HepG2 (cell line): Measurements from ENCODE around the gene MPHOSPH8. TPM values are rescaled to one million over a fixed set of nuclear protein-coding genes. Genes with fewer than 3 reads are reported as not detected.

Experiments
- ARNTL ChIP-seq: sonication (generic); formaldehyde crosslinking; IDR thresholded peaks from 2 replicates; pipeline ENCODE4 v1.4.0; 2020; ENCODE audit warnings: mild to moderate bottlenecking, missing genetic modification reagents
- BCLAF1 ChIP-seq: fragments of 450-650 bp; IDR thresholded peaks from 2 replicates; pipeline ENCODE4 v1.6.1; 2017; ENCODE audit warnings: mild to moderate bottlenecking
- BHLHE40 ChIP-seq: IDR thresholded peaks from 2 replicates; pipeline ENCODE4 v1.6.1; 2011; ENCODE audit warnings: low read length, improper control_type of control experiment
- DPF2 ChIP-seq: sonication (generic); formaldehyde crosslinking; IDR thresholded peaks from 2 replicates; pipeline ENCODE4 v1.4.0; 2020; ENCODE audit warnings: mild to moderate bottlenecking, low read depth, missing genetic modification reagents, borderline replicate concordance
- FOSL1 ChIP-seq: sonication (generic); formaldehyde crosslinking; IDR thresholded peaks from 2 replicates; pipeline ENCODE4 v1.9.0; 2021; ENCODE audit warnings: missing genetic modification reagents, borderline replicate concordance
- ISL2 ChIP-seq: sonication (generic); formaldehyde crosslinking; IDR thresholded peaks from 2 replicates; pipeline ENCODE4 v1.5.0; 2020; ENCODE audit warnings: missing genetic modification reagents
- JUNB ChIP-seq: sonication (generic); formaldehyde crosslinking; IDR thresholded peaks from 2 replicates; pipeline ENCODE4 v1.8.0; 2022; ENCODE audit warnings: missing genetic modification reagents, mild to moderate bottlenecking, borderline replicate concordance
- MZF1 ChIP-seq: sonication (generic); formaldehyde crosslinking; IDR thresholded peaks from 2 replicates; pipeline ENCODE4 v1.8.1; 2023; ENCODE audit warnings: mild to moderate bottlenecking, missing genetic modification reagents, borderline replicate concordance
- NCOA1 ChIP-seq: sonication (generic); formaldehyde crosslinking; IDR thresholded peaks from 2 replicates; pipeline ENCODE4 v1.9.0; 2021; ENCODE audit warnings: missing genetic modification reagents
- NR2C2 ChIP-seq: sonication (generic); formaldehyde crosslinking; IDR thresholded peaks from 2 replicates; pipeline ENCODE4 v1.4.0; 2020; ENCODE audit warnings: missing genetic modification reagents, mild to moderate bottlenecking, moderate library complexity, borderline replicate concordance
- NR2F6 ChIP-seq, 2 experiments: IDR thresholded peaks; 2 replicates each; pipeline ENCODE4 v1.6.1; 2016; ENCODE audit warnings: antibody characterized with exemption in 1 of 2, mild to moderate bottlenecking in 1 of 2
- SNAPC4 ChIP-seq: sonication (generic); formaldehyde crosslinking; IDR thresholded peaks from 2 replicates; pipeline ENCODE4 v1.4.0; 2020; ENCODE audit warnings: mild to moderate bottlenecking, missing genetic modification reagents
- ZBTB26 ChIP-seq: IDR thresholded peaks from 2 replicates; pipeline ENCODE4 v1.6.1; 2016; ENCODE audit warnings: missing compliant biosample characterization, missing genetic modification reagents, borderline replicate concordance
- ZNF224 ChIP-seq: sonication (generic); formaldehyde crosslinking; IDR thresholded peaks from 2 replicates; pipeline ENCODE4 v1.5.0; 2020; ENCODE audit warnings: mild to moderate bottlenecking, missing genetic modification reagents
- polyA plus RNA-seq, 8 experiments: library from polyadenylated mRNA; depleted of rRNA in 3 of 8; stranded (reverse) in 7 of 8; unstranded in 1 of 8; fragments of >200 nt; fragmentation: Illumina TruSeq in 4 of 8; extraction: Trizol in 4 of 8; gene quantifications; 2 replicates each; pipeline versions ENCODE4 v1.2.1 to v1.2.3, GENCODE V29; 2011 to 2016; ENCODE audit warnings: low read depth in 4 of 8, missing spikeins in 1 of 8, mixed read lengths in 1 of 8; ENCODE audit not compliant: insufficient read depth in 1 of 8
- total RNA-seq, 5 experiments: library from RNA; depleted of rRNA; stranded (reverse); fragments of >200 nt; fragmentation: Illumina TruSeq; extraction: Trizol; gene quantifications; 2 replicates each; pipeline ENCODE4 v1.2.3, GENCODE V29; 2016; ENCODE audit warnings: low read depth in 1 of 5
- TF ChIP-seq, protein P1 (sequence below): IDR thresholded peaks from 2 replicates; pipeline ENCODE4 v1.6.1; 2016; ENCODE audit warnings: low read depth, control low read depth
- TF ChIP-seq, protein P2 (sequence below): sonication (generic); formaldehyde crosslinking; IDR thresholded peaks from 2 replicates; pipeline ENCODE4 v1.4.0; 2020; ENCODE audit warnings: missing genetic modification reagents, low read depth, mild to moderate bottlenecking, borderline replicate concordance

The MPHOSPH8 gene
- total and polyA plus RNA-seq, 2 of the 13 experiments (the other 11 are each of a cell fraction or from before 2014, with no cell fraction given), result 17.3 to 20.9 TPM

GRCh38 chr13:19596960-19597361 is 36.5 kb upstream of the MPHOSPH8 start (continued):
- peak; percentile 48; the same call in 1 of the 2 replicates for TF ChIP-seq SNAPC4 (CRISPR knock-in tag)
- peak; percentile 99 for TF ChIP-seq JUNB (CRISPR knock-in tag)
- peak; percentile 74 for TF ChIP-seq NR2C2
- no peak for TF ChIP-seq MZF1
- TF ChIP-seq FOSL1, result peak; percentile 100
- TF ChIP-seq, protein P1, sequence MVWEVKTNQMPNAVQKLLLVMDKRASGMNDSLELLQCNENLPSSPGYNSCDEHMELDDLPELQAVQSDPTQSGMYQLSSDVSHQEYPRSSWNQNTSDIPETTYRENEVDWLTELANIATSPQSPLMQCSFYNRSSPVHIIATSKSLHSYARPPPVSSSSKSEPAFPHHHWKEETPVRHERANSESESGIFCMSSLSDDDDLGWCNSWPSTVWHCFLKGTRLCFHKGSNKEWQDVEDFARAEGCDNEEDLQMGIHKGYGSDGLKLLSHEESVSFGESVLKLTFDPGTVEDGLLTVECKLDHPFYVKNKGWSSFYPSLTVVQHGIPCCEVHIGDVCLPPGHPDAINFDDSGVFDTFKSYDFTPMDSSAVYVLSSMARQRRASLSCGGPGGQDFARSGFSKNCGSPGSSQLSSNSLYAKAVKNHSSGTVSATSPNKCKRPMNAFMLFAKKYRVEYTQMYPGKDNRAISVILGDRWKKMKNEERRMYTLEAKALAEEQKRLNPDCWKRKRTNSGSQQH (CRISPR knock-in tag), result no peak
- TF ChIP-seq ZNF224 (CRISPR knock-in tag), result peak; percentile 100
- TF ChIP-seq ARNTL (CRISPR knock-in tag), result 0 out of 2 replicates have a peak, but pooled peaks have one; percentile 40
- peak; percentile 100 for TF ChIP-seq DPF2 (CRISPR knock-in tag)
- peak; percentile 90 for TF ChIP-seq ISL2 (CRISPR knock-in tag)
- TF ChIP-seq BCLAF1, result no peak
- peak; percentile 76; the same call in 1 of the 2 replicates for TF ChIP-seq ZBTB26 (CRISPR knock-in tag)
- peak; percentile 94 for TF ChIP-seq NR2F6 (IDR thresholded peaks at IDR 0.05)
- TF ChIP-seq NR2F6 (CRISPR knock-in tag; IDR thresholded peaks at IDR 0.05), result peak; percentile 92
- TF ChIP-seq NCOA1 (CRISPR knock-in tag), result no peak
- TF ChIP-seq, protein P2, sequence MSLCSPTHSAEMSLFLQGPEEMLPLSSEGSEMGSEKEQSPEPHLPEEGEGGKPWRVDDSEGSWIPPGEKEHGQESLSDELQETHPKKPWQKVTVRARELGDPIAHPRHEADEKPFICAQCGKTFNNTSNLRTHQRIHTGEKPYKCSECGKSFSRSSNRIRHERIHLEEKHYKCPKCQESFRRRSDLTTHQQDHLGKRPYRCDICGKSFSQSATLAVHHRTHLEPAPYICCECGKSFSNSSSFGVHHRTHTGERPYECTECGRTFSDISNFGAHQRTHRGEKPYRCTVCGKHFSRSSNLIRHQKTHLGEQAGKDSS (CRISPR knock-in tag), result peak; percentile 100
- TF ChIP-seq BHLHE40, result peak; percentile 66
